NT2/D1 (cell line): ENCODE measurements around the gene ARL6IP5.

Experiments used
- SUZ12 ChIP-seq: IDR thresholded peaks from 2 replicates; pipeline ENCODE4 v1.6.1; 2011; ENCODE audit not compliant: insufficient read length, insufficient read depth; ENCODE audit errors: extremely low read depth
- YY1 ChIP-seq: IDR thresholded peaks from 2 replicates; pipeline ENCODE4 v1.6.1; 2011; ENCODE audit not compliant: insufficient read length, insufficient read depth
- ZNF274 ChIP-seq: IDR thresholded peaks from 2 replicates; pipeline ENCODE4 v1.6.1; 2011; ENCODE audit warnings: mild to moderate bottlenecking, low read depth, low read length

- TF ChIP-seq ZNF274, result no peak
- TF ChIP-seq YY1, result no peak
- no peak for TF ChIP-seq SUZ12
Measured at GRCh38 chr3:69108811-69109210, 24.1 kb downstream of the ARL6IP5 start.
